GM21576 (cell line): ENCODE data around the gene S100A6.
A peak's percentile ranks its signal among the peaks of the same experiment; 100 is the strongest.

Experiments used
- ATAC-seq: cut with Tn5 transposase; IDR thresholded peaks from one replicate; pipeline ENCODE4 v1.9.1; 2021; ENCODE audit warnings: mild to moderate bottlenecking, moderate library complexity; ENCODE audit not compliant: unreplicated experiment

The S100A6 gene

DNA sequence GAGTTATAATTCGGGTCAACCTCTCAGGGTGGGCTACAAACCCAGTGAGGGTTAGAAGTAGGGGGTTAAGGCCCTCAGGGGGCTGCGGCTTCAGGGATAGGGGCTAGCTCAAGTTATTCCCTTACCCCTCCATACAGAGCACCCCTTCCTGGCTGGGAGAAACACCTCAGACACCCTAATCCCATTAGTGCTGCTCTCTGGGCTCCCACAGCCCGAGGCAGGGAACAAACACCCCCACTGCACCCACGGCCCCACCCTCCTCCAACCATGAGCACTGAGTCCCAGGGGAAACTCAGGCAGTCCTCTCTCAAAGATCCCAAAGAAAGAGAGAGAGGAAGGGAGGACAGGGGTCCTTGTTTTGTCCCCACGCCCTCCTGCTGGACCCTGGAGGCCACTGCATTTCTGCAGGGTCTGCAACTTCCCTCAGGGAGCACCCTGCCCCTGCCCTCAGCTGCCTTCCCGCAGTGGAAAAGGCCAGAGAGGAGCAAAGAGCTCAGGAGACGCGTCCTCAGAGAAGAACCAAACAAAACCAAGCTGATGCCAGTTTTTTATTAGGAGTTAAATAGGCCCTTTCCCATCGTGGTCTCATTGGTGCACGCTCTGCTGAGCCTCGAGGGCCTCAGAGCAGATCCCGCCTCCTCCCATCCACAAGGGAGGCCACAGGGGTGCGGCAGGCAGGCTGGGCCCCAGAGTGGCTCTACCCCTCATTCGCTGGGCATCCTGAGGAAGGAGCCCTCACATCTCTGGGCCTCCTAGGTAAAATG is 11.2 kb upstream of the S100A6 start:
- no peak for ATAC-seq

DNA sequence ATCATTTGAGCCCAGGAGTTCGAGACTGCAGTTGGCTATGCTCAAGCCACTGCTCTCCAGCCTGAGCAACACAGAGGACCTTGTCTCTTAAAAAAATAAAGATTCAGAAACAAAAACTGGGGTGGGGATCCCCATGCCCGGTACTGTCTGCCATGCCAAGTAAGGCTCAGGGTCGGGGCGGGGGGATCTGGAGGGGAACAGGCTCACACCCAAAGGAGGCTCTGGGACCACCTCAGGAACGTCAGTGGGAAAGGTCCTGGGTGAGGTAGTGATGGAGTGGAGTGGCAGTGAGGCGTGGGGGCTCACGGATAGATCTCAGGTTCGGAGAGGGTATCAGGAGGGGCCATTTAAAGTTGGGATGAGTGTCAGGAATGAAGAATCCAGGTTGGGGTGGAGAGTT is 10.6 kb upstream of the S100A6 start:
- ATAC-seq, result no peak

DNA sequence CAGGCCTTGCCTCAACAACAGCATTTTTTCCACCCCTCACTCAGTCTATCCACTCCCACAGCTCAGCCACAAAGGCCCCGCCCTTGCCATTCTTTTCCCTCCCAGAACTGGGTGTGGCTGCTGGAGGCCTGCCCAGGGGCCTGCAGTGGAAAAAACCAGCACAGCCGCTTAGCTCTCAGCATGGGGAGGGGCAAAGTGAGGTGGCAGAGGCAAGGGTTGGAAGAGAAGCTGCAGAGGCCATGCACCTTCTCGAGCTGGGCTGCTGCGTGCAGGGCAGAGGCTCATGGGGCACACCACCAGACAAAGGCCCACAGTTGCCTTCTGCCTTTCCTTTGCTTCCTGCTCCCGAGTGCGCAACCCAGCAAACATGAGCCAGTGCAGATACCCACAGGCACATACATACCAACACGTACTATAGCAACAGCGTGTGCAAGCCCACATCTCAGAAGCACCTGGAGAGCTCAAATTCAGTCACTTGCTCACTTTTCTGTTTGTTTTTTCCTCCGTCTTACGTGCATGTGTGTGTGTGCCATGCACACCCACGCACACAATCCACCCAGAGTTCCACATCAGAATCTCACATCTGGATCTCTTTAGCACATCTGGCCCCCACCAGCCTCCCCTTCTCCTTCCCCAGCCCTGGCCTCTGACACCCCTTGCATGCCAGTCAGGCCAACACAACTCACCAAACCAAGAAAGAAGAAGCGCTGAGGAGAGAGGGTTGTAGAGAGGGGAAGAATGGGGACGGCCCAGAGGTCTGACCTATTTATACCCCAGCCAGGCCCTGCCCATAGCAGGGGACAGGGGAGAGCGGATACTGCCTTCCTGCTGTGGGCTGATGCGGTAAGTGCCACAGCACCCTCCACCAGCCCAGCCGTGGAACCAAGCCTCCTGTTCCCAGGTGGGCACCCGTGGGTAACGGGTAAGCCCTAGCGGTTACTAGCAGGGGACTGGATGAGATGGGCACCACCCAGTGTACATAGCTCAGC is 9.6 kb upstream of the S100A6 start, which contains the start of gene S100A4:
S100A4 (minus strand) TSS at position 740 of the 989 bp plus-strand sequence. CDS start 1,012 bp downstream, outside the sequence.
- peak; percentile 51 for ATAC-seq

GRCh38 chr1:153544453-153545066 is 8.8 kb upstream of the S100A6 start:
- no peak for ATAC-seq

DNA sequence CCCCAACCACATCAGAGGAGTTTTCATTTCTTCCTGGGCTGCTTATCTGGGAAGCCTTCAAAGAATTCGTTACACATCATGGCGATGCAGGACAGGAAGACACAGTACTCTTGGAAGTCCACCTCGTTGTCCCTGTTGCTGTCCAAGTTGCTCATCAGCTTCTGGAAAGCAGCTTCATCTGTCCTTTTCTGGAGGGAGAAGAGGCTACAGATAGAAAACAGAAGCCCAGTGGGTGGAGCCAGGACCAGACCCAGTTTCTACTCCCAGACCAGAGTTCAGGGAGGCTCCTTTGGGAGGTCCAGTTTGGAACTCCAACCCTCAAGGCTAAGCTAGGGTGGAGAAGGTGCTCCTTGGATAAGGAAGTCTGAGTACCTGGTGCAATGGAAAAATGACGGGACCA is 7.9 kb upstream of the S100A6 start:
- ATAC-seq, result no peak

- no peak for ATAC-seq
Observed at GRCh38 chr1:153542956-153543711, 7.3 kb upstream of the S100A6 start.

- ATAC-seq, result no peak
Observed at GRCh38 chr1:153541641-153542590, 6.1 kb upstream of the S100A6 start.

DNA sequence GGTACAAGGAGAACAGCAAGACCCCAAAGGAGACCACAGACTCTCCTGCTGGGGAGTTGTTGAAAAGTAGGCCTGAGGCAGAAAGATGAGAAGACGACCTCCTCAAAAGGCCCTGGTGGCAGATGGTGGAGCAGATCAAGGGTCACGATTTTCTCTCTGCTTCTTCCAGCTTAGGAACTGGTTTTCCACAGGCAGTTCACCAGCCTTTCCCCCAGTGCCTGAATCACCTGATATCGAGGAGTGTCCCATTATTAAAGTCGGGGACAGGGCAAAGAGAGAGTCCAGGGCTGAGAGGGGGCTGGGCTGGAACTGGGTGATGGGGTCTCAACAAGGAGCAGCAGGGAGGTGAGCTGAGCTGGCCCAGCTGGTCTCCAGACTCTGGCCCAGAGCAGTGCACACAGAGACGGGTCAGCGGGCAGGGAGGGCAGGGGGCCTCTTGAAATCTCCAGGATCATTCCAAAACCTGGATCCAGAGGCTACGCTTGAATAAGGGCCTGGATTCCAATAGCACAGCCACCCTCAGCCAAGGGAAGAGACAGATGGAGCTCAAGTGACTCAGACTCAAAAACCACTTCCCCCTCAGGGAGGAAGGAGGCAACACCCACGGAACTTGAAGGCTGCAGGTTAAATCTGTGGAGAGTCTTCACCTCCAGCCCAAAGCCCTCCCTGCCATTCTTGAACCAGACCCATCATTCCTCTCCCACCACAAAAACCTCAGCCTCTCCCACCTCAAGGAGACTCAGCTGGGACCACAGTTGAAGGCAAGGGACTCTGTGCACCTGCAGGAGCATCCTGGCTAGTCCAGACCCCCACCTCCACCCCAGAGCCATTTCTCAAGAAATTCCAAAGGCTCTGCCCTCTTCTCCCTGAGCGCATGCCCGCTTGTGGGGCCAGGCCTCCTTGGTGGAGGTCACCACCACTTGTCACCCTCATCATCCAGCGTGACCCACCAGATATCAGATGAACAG is 4.9 kb upstream of the S100A6 start, which contains the start of gene S100A5:
S100A5 (minus strand) TSS at position 541 of the 968 bp plus-strand sequence. CDS start 743 bp downstream, outside the sequence.
- ATAC-seq, result no peak

DNA sequence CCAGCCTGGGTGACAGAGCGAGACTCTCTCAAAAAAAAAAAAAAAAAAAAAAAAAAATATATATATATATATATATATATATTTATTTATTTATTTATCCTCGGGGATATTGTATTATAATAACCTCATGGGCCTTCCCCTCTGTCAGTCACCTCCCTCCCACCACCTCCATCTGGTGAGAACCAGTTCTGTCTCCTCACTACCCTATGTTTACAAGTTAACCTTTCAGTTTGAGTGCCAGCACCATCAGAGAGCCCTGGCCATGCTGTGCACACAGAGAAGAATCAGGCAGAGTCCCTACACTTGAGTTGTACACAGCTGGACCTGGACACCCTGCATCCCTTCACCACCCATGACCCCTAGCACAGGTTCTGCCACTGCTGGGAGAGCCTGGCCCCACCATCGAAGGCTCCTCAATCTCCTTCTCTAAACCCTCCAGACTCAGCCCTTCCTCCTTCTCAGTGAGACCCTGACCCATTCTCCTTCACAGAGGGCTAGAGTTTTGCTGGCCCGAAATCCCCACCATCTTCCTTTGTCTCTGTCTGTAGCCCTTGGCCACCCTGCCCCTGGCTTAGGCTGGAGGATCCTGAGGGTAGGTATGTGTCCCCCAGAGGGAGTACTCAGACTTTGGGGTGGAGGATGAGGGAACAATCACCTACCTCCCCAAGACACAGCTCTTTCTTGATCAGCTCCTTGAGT is 3.8 kb upstream of the S100A6 start:
- ATAC-seq, result no peak

DNA sequence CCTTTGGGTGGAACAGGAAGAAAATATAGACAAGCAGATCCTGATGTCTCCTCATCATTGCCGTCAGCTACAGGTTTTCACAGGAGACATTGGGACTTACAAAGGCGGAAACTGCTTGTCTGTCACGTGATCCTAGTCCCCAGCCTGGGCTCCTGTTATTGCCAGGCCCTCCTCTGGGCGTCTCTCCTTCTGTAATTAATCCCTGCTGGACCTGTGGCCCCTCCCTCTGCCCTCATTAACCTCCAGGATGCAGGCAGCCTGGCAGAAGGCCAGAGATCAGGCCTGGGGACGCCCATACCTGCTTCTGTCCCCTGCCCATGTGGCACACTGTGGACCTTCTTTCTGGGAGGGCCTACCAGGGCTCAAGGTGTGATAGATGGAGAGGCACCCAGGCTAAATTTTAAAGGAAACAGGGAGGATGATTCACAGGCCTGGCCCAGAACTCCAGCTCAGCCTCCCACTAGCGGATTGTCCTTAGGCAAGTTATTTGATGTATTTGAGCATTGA is 2.6 kb upstream of the S100A6 start:
- no peak for ATAC-seq

DNA sequence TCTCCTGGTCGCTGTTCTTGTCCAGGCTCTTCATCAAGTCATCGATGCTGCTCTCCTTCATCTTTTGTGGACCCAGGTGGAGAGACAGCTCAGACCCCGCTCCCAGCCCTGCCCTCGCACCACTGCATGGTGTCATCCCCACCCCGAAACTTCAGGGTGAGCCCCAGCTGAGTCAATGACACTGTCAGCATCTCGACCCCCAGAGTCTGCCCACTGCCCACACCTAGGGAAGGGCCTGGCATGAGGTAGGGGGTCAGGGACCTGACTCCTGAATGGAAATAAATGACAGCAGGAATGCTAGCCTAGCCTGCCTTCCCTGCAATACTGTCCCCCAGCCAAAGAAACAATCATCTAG is 1.6 kb upstream of the S100A6 start:
- ATAC-seq, result no peak

- ATAC-seq, result no peak
Observed at GRCh38 chr1:153536671-153537375, 1.0 kb upstream of the S100A6 start.

GRCh38 chr1:153536012-153536670 is 350 bp upstream of the S100A6 start:
- no peak for ATAC-seq

DNA sequence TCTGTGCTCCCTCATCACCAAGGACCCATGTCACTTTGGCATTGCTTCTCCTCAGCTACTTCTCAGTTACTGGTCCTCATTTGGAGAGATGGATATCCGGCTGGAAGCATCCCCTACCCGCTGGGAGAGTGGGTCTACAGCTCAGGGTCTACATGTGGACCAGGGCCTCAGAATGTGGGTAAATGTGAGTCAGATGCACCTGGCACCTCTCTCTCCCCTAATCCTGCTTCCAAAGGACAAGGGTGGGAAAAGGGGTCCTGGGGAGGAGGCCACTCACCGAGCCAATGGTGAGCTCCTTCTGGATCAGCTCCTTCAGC is 908 bp downstream of the S100A6 start:
- ATAC-seq, result no peak

GRCh38 chr1:153534226-153534924 is 1.4 kb downstream of the S100A6 start:
- no peak for ATAC-seq

GRCh38 chr1:153533689-153534201 is 2.0 kb downstream of the S100A6 start:
- no peak for ATAC-seq
